GM13977 (cell line): Measurements from ENCODE around the gene EIF4G3.

Experiments used
- DNase-seq: peaks from one replicate; pipeline ENCODE4 v3.0.0; 2012; ENCODE audit warnings: low spot score
- CTCF ChIP-seq: IDR thresholded peaks from 2 replicates; pipeline ENCODE4 v1.5.1; 2012; ENCODE audit warnings: mild to moderate bottlenecking, control low read depth; ENCODE audit not compliant: insufficient read depth; ENCODE audit errors: extremely low read depth, missing control alignments
- in situ Hi-C: fragments of 300-500 bp; cut with MboI; formaldehyde crosslinking; loops from one replicate; pipeline ENCODE4 v1.12.0; 2022; ENCODE audit warnings: low sequenced_read_pairs, low pct_unique_long_range_greater_than_20kb, mixed read lengths, inconsistent platforms; ENCODE audit not compliant: unreplicated experiment

The EIF4G3 gene

GRCh38 chr1:21164266-21164665, 12.4 kb downstream of the EIF4G3 start:
- in situ Hi-C loops: no loop called here
- TF ChIP-seq CTCF: no peak
- DNase-seq: no peak

- DNase-seq: no peak
- no peak for TF ChIP-seq CTCF
- in situ Hi-C loops: no loop called here
Observed at GRCh38 chr1:21162740-21163464, 13.8 kb downstream of the EIF4G3 start.

GRCh38 chr1:21161842-21162241, 14.9 kb downstream of the EIF4G3 start:
- in situ Hi-C loops: no loop called here
- TF ChIP-seq CTCF: no peak
- no peak for DNase-seq

GRCh38 chr1:21160263-21160796, 16.4 kb downstream of the EIF4G3 start:
- in situ Hi-C loops: no loop called here
- DNase-seq: no peak
- no peak for TF ChIP-seq CTCF

- no peak for DNase-seq
- TF ChIP-seq CTCF: no peak
- in situ Hi-C loops: no loop called here
Observed at GRCh38 chr1:21157868-21158267, 18.8 kb downstream of the EIF4G3 start.

GRCh38 chr1:21157054-21157453, 19.6 kb downstream of the EIF4G3 start:
- no peak for DNase-seq
- TF ChIP-seq CTCF: no peak
- in situ Hi-C loops: no loop called here
